GM19238 (cell line): ENCODE measurements around the gene NCAPH2.

Source experiments
- DNase-seq: peaks from one replicate; pipeline ENCODE4 v3.0.0; 2011; ENCODE audit warnings: low spot score; ENCODE audit not compliant: insufficient read length

NCAPH2 gene

GRCh38 chr22:50569896-50570535 is 62.0 kb downstream of the NCAPH2 start:
- peak; percentile 28 for DNase-seq

GRCh38 chr22:50570861-50571260 is 62.8 kb downstream of the NCAPH2 start:
- DNase-seq: no peak

GRCh38 chr22:50571264-50572175 is 63.5 kb downstream of the NCAPH2 start:
- DNase-seq: no peak

- no peak for DNase-seq
Observed at GRCh38 chr22:50572965-50573364, 64.9 kb downstream of the NCAPH2 start.

GRCh38 chr22:50573491-50574382 is 65.7 kb downstream of the NCAPH2 start:
- no peak for DNase-seq

- no peak for DNase-seq
Observed at GRCh38 chr22:50574383-50574755, 66.3 kb downstream of the NCAPH2 start.
